H1 (cell line): ENCODE data around the gene WDR89. TPM values are rescaled to one million over a fixed set of nuclear protein-coding genes. Genes with fewer than 3 reads are reported as not detected.

Experiments
- CHD7 ChIP-seq: fragments of 300-600 bp; sonication (generic); IDR thresholded peaks from 2 replicates; pipeline ENCODE4 v1.7.1; 2012; ENCODE audit warnings: low read length, moderate library complexity, mild to moderate bottlenecking, inconsistent platforms; ENCODE audit not compliant: insufficient replicate concordance
- POLR2A ChIP-seq, 2 experiments: IDR thresholded peaks; 1 replicate in 1 of 2; 2 replicates in 1 of 2; pipeline ENCODE4 v1.6.1; 2011; ENCODE audit warnings: low read depth in 2 of 2, low read length in 2 of 2, mild to moderate bottlenecking in 2 of 2; ENCODE audit errors: control extremely low read depth in 1 of 2
- SIN3A ChIP-seq, 2 experiments: IDR thresholded peaks in 1 of 2; conservative IDR thresholded peaks in 1 of 2; 2 replicates each; pipeline ENCODE4 v1.6.1; 2011 to 2012; ENCODE audit warnings: low read length in 2 of 2, improper control_type of control experiment in 1 of 2, low read depth in 1 of 2, mild to moderate bottlenecking in 1 of 2
- SP1 ChIP-seq: IDR thresholded peaks from 2 replicates; pipeline ENCODE4 v1.6.1; 2011; ENCODE audit warnings: low read depth, low read length
- polyA plus RNA-seq, 7 experiments: library from polyadenylated mRNA; depleted of rRNA in 3 of 7; stranded (reverse) in 5 of 7; unstranded in 2 of 7; fragments of >200 nt in 5 of 7; fragments of 200-250 nt in 2 of 7; gene quantifications; 1 replicate in 5 of 7; 2 replicates in 1 of 7; 4 replicates in 1 of 7; pipeline versions ENCODE4 v1.2.1 to v1.2.3, GENCODE V29; 2011 to 2013; ENCODE audit warnings: missing spikeins in 2 of 7, mixed read lengths in 2 of 7
- total RNA-seq: library from RNA; stranded (reverse); fragmentation: NEBNext Ultra II Directional; extraction: Animal tissue kit (Norgen Biotek cat#: 25700); gene quantifications from 2 replicates; pipeline ENCODE4 v1.2.1, GENCODE V29; 2021

WDR89 gene
- total and polyA plus RNA-seq, 2 of the 8 experiments (the other 6 are each of a cell fraction or from before 2014, with no cell fraction given): 8.3 to 32.9 TPM

- TF ChIP-seq CHD7 (no peak), SP1 (no peak), SIN3A (conservative IDR thresholded peaks at IDR 0.05 in 1 of 2, IDR thresholded peaks at IDR 0.05 in 1 of 2; ENCODE audit: low read depth in 1 of 2, low read length in 2 of 2) (no peak), POLR2A (IDR thresholded peaks at IDR 0.05; ENCODE audit: control extremely low read depth in 1 of 2, low read depth in 2 of 2, low read length in 2 of 2) (no peak)
These were observed 3.1 kb upstream of the WDR89 start (continued) for GRCh38 chr14:63644741-63645140.
